Central memory CD8-positive, alpha-beta T cell (primary cell): ENCODE results near the gene RDX.
"Not testable (repeated sequence)": the region's sequence is repeated elsewhere in the genome, so short reads cannot be mapped to it uniquely, and the experiment has no call there.

Source experiments
- ATAC-seq: fragments of 150-1000 bp; cut with Tn5 transposase; replicated peaks from 2 replicates; pipeline ENCODE4 v1.10.0; 2022; ENCODE audit warnings: mild to moderate bottlenecking, moderate FRiP score, moderate number of reproducible peaks; ENCODE audit not compliant: poor library complexity, severe bottlenecking; ENCODE audit errors: extremely low read depth
- DNase-seq, 2 donors: peaks; one replicate each; pipeline ENCODE4 v3.0.0; 2021; ENCODE audit warnings: low spot score in 2 of 2
- H3K27ac Mint-ChIP-seq: one replicate; pipeline ENCODE4 v1.8.0; 2022; ENCODE audit warnings: low read depth, mild to moderate bottlenecking, moderate library complexity, mixed read lengths
- H3K27me3 Mint-ChIP-seq: one replicate; pipeline ENCODE4 v1.8.0; 2022; ENCODE audit warnings: mixed read lengths
- H3K36me3 Mint-ChIP-seq: one replicate; pipeline ENCODE4 v1.8.0; 2022; ENCODE audit warnings: mild to moderate bottlenecking, moderate library complexity, mixed read lengths; ENCODE audit not compliant: insufficient read depth
- H3K4me1 Mint-ChIP-seq: one replicate; pipeline ENCODE4 v1.8.0; 2022; ENCODE audit warnings: mixed read lengths
- H3K4me3 Mint-ChIP-seq: one replicate; pipeline ENCODE4 v1.8.0; 2022; ENCODE audit warnings: mild to moderate bottlenecking, moderate library complexity, mixed read lengths
- H3K9me3 Mint-ChIP-seq: one replicate; pipeline ENCODE4 v1.8.0; 2022; ENCODE audit warnings: mixed read lengths

RDX gene

DNA sequence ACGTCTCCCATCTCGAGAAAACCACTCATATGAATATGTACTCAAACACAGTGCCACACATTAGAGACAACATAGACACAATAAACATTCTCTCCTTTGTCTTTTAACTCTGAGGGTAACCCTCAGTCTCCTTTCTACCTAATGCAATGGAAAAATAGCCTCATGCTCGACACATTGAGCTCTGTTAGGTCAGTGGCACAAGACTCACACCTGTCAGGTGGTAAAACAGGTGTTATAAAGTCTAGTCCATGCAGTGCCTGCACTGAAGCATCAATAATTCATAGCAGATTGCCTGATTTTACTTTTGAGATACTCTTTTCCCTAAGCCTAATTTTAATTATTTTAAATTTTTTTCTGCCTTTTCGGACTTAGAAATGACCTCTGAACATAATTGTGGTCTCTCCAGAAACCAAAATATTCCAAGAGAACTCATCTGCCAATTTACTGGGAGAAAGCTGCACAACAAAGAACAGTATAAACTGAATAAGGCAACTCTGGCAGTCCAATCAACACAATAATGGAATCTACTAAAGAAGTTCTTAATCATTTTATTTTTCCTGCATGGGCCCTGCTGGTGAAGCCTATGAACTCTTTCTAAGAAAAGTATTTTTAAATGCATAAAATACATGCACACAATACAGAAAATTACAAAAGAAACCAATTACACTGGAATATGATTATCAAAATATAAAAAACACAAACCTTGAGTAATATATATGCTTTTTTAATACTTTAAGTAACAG is 9.9 kb downstream of the RDX start:
- Mint-ChIP-seq H3K4me1 (peaks cover 20% of the 10 kb centered on the region), H3K36me3 (peaks cover 4% of the 10 kb centered on the region), H3K9me3 (no peaks in the 10 kb centered on the region), H3K27me3 (no peaks in the 10 kb centered on the region), H3K4me3 (no peak overlapping the region), H3K27ac (no peak overlapping the region)
- ATAC-seq (no peak), DNase-seq (no peak)

DNA sequence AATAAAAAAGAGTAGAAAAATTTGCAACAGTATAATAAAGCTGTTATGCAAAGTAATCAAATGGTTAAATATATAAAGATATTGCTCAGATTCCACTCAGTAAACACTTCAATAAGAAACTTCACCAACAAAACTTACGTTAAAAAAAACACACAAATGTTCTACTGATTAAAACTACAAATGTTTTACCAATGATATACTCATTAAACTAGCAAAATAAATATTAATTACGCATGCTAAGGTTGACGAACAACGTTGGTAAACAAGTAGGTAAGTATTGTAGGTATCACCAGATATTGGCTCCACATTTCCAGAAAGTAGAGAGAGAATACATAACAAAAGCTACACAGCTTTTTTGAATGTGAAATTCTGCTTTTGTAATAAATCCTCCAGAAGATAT is 12.6 kb downstream of the RDX start:
- Mint-ChIP-seq H3K4me3 (no peak overlapping the region), H3K27me3 (no peaks in the 10 kb centered on the region), H3K4me1 (peaks cover 14% of the 10 kb centered on the region), H3K9me3 (no peaks in the 10 kb centered on the region), H3K27ac (no peak overlapping the region), H3K36me3 (peaks cover 2% of the 10 kb centered on the region)
- no peak for DNase-seq
- ATAC-seq, result no peak

DNA sequence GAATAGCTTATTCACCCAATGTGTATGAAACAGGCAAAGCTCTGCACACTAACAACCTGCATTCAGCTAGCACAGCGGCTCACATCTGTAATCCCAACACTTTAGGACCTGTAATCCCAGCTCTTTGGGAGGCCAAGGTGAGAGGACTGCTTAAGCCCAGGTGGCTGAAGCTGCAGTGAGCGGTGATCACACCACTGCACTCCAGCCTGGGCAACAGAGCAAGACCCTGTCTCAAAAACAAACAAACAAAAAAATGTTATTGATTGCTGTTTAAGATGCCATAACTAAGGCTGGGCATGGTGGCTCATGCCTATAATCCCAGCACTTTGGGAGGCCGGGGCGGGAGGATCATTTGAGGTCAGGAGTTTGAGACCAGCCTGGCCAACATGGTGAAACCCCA is 15.8 kb downstream of the RDX start:
- H3K27me3 Mint-ChIP-seq, DNase-seq, H3K4me3 Mint-ChIP-seq, H3K9me3 Mint-ChIP-seq, ATAC-seq, H3K36me3 Mint-ChIP-seq, H3K27ac Mint-ChIP-seq, H3K4me1 Mint-ChIP-seq: not testable (repeated sequence)

DNA sequence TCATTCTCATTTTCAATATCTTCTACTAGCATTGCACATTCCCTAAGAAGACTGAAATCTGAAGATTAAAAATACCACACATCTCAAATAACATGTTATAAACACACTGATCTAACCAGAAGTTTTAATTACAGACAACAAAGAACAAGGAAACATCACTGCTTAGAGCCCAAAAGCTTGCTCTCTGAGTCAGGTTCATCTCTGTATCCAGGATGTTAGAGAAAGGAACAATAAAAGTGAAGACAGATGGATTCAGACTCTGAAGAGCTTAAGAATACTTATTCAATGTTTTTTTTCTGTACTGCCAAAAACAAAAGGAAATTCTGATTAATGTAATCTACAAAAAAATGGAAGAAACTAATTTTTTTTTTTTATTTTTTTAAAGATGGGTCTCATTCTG is 16.5 kb downstream of the RDX start:
- no peaks in the 10 kb centered on the region for H3K27me3 Mint-ChIP-seq
- no peak overlapping the region for H3K4me3 Mint-ChIP-seq
- H3K4me1 Mint-ChIP-seq, result peaks cover 5% of the 10 kb centered on the region
- H3K9me3 Mint-ChIP-seq, result no peaks in the 10 kb centered on the region
- H3K27ac Mint-ChIP-seq, result no peak overlapping the region
- peaks cover 4% of the 10 kb centered on the region for H3K36me3 Mint-ChIP-seq
- no peak for DNase-seq
- no peak for ATAC-seq

DNA sequence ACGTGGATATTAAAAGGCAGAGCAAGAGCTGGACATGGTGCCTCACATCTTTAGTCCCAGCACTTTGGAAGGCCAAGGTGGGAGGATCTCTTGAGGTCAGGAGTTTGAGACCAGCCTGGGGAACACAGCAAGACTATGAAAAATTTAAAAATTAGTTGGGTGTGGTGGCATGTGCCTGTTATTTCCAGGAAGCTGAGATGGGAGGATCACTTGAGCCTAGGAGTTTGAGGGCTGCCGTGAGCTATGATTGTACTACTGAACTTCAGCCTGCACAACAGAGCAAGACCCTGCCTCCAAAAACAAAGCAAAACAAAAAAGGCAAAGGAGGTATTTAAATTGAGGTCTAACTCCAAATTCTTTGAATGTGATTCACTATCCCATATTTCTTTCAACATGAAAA is 23.5 kb downstream of the RDX start:
- no peak overlapping the region for H3K27ac Mint-ChIP-seq
- no peaks in the 10 kb centered on the region for H3K4me1 Mint-ChIP-seq
- H3K36me3 Mint-ChIP-seq, result peaks cover 7% of the 10 kb centered on the region
- no peak overlapping the region for H3K4me3 Mint-ChIP-seq
- ATAC-seq (no peak), DNase-seq (no peak)
- H3K27me3 Mint-ChIP-seq, result no peaks in the 10 kb centered on the region
- no peaks in the 10 kb centered on the region for H3K9me3 Mint-ChIP-seq

DNA sequence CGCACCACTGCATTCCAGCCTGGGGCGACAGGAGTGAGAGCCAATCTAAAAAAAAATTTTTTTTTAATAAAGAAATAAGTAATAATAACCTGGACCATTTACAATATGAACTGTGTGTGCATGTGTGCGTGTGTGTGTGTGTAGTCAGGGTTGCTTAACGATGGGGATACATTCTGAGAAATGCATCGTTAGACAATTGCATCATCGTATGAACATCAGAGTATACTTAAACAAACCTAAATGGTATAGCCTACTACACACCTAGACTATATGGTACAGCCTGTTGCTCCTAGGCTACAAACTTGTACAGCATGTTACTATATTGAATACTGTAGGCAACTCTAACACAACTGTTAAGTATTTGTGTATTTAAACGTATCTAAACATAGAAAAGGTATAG is 26.4 kb downstream of the RDX start:
- H3K4me1 Mint-ChIP-seq, result no peaks in the 10 kb centered on the region
- H3K27me3 Mint-ChIP-seq, result no peaks in the 10 kb centered on the region
- DNase-seq (no peak), ATAC-seq (no peak)
- peaks cover 15% of the 10 kb centered on the region for H3K36me3 Mint-ChIP-seq
- no peak overlapping the region for H3K4me3 Mint-ChIP-seq
- H3K27ac Mint-ChIP-seq, result no peak overlapping the region
- no peaks in the 10 kb centered on the region for H3K9me3 Mint-ChIP-seq

DNA sequence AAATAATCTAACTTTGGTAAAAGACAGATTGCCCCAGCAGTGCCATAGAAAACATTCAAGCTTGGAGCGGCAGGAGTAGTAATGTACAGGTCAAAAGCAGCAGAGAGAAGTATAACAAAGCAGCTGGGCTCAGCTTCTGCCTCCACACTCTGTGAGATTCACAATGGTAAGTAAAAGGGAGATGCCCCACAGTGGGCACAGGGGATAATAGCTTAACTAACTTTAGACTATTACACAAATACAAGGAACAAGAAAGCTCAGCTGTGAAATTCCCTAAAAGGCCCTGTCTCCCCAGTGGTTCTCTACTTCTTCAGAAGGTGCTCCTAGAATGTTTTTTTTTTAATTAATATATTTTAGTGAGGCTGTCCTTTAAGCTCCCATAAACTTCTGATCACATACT is 28.0 kb downstream of the RDX start:
- H3K27me3 Mint-ChIP-seq, result no peaks in the 10 kb centered on the region
- peaks cover 16% of the 10 kb centered on the region for H3K36me3 Mint-ChIP-seq
- H3K4me1 Mint-ChIP-seq, result no peaks in the 10 kb centered on the region
- DNase-seq (no peak), ATAC-seq (no peak)
- no peak overlapping the region for H3K4me3 Mint-ChIP-seq
- H3K27ac Mint-ChIP-seq, result no peak overlapping the region
- H3K9me3 Mint-ChIP-seq, result no peaks in the 10 kb centered on the region

DNA sequence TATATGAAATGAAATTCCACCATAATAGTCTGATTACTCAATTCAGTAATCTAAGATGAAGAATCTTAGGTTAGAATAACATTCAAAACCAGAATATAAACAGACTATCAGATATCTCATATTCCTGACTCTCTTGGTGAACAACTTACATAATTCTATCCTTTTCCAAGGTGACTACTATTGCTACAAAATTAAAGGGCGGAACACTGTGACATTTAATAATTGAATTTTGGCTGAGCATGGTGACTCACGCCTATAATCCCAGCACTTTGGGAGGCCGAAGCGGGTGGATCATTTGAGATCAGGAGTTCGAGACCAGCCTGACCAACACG is 34.4 kb downstream of the RDX start:
- H3K4me3 Mint-ChIP-seq, result no peak overlapping the region

DNA sequence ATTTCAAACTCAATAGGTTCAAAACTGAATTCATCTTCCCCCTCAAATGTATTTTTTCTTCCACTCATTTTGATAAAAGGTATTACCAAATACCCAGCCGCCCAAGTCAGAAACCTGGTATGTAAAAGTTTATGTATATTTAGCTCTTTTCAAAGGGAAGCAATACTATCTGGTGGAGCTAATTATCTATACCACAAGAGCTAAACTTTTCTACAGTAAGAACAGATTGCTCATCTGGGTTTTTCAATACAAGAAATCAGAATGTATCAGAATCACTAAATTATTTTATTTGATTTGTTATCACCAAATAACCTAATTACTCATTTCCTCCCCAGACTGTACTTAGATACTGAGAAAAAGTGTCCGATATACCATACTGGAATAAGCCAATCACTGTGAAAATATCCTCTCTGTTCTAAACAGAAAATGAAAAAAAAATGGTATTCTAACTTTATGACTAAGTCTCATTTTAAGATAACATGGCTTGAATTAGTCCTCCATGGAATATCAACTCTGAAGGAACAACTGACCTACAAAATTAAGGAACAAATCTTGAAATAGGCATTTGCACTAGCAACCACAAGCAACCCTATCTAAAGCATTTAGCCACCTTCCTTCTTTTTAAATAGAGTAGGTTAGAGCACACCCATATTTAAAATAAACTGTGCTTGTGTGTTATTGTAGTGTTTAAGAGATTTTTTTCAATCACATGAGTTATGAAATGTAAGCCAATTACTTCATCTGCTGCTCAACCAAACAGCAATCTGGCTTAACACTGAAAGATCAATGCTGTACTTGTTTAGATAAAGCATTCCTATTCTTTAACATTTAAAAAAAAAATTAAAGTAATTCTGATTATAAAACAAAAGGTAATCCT is 35.0 kb downstream of the RDX start:
- DNase-seq (no peak), ATAC-seq (no peak)
- peaks cover 25% of the 10 kb centered on the region for H3K36me3 Mint-ChIP-seq
- H3K4me1 Mint-ChIP-seq, result no peaks in the 10 kb centered on the region
- no peaks in the 10 kb centered on the region for H3K9me3 Mint-ChIP-seq
- H3K27me3 Mint-ChIP-seq, result no peaks in the 10 kb centered on the region
- no peak overlapping the region for H3K4me3 Mint-ChIP-seq
- H3K27ac Mint-ChIP-seq, result no peak overlapping the region

More for the DNA sequence above, 34.4 kb downstream of the RDX start:
- H3K27me3 Mint-ChIP-seq, result no peaks in the 10 kb centered on the region
- H3K9me3 Mint-ChIP-seq, result no peaks in the 10 kb centered on the region
- ATAC-seq, result no peak
- H3K27ac Mint-ChIP-seq, result no peak overlapping the region
- peaks cover 25% of the 10 kb centered on the region for H3K36me3 Mint-ChIP-seq
- no peaks in the 10 kb centered on the region for H3K4me1 Mint-ChIP-seq
- DNase-seq, result no peak

DNA sequence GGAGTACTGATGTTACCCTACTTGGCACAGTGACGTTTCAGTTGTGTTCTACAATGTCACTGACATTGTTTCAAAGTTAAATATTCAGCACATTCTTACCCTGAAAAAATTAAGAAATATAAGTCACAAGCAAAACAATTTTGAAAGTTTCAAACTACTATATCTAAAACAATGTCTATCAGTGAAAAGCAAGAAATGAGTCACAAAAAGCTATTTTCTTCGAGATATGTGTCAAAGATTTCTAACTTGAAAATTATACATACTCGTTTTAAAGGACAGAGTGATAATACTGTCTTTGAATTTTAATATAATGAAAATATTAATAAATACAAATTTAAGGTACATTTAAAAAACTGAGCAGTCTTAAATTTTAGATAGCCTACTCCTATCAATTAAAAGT is 42.9 kb downstream of the RDX start:
- H3K36me3 Mint-ChIP-seq, result peaks cover 11% of the 10 kb centered on the region
- no peak for ATAC-seq

DNA sequence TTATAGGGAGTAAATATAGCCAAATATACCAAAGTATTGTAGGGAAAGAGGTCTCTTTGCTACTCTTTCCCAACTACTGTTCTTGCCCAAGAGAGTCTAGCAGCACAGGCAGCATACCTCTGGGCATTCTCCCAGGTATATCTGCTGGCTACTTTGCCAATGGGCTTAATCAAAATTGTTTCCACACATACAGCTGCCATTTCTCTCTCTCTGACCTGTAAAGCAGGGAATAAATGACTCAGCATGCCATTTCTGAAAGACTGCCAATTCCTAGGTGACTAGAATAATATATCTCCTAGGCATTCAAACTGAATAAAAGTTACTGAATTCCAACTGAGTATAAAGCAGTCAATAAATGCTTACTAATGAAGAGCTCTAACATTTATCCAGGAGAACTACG is 44.6 kb downstream of the RDX start:
- Mint-ChIP-seq H3K27me3 (no peaks in the 10 kb centered on the region), H3K36me3 (peaks cover 18% of the 10 kb centered on the region), H3K9me3 (no peaks in the 10 kb centered on the region), H3K4me1 (no peaks in the 10 kb centered on the region), H3K4me3 (no peak overlapping the region), H3K27ac (no peak overlapping the region)
- ATAC-seq, result no peak
- DNase-seq, result no peak

More for the DNA sequence above, 42.9 kb downstream of the RDX start:
- Mint-ChIP-seq H3K4me3 (no peak overlapping the region), H3K4me1 (no peaks in the 10 kb centered on the region), H3K27me3 (no peaks in the 10 kb centered on the region), H3K27ac (no peak overlapping the region), H3K9me3 (no peaks in the 10 kb centered on the region)
- no peak for DNase-seq

DNA sequence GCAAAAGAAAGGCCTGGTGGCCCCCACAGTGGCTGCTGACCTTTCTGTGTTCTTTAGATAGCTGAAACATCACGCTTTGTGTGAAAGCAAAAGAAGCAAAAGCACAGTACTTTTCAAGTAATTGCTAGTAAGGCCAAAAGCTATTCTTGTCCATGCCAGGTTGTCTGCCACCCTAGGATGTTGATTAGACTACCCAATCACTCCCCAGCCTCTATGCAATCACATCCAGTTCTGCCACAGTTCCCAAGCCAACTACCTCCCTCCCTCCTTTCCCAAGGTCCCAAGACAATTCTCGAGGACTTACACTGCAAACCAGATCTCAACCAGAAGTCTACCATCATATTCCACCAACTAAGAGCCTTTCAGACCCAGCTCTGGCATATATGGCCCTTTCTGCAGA is 46.2 kb downstream of the RDX start:
- no peaks in the 10 kb centered on the region for H3K4me1 Mint-ChIP-seq
- no peak overlapping the region for H3K27ac Mint-ChIP-seq
- H3K4me3 Mint-ChIP-seq, result no peak overlapping the region
- no peaks in the 10 kb centered on the region for H3K9me3 Mint-ChIP-seq
- DNase-seq (no peak), ATAC-seq (no peak)
- H3K36me3 Mint-ChIP-seq, result peaks cover 18% of the 10 kb centered on the region
- H3K27me3 Mint-ChIP-seq, result no peaks in the 10 kb centered on the region

DNA sequence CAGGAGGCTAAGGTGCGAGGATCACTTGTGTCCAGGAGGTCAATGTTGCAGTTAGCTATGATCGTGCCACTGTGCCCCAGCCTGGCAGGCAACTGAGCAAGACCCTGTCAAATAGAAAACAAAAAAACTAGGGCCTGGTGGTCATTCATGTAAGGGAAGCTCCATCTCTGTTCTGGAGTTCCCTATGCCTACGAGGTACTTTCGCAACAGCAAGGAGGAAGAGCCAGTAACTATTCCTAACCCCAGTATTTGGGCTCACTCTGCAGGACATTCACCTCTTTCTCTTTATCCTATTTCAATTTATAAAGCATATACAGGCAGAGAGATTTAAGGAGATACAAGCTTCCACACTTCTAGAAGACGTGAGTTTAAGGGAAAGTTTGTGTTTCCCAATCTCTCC is 46.6 kb downstream of the RDX start:
- Mint-ChIP-seq H3K9me3 (no peaks in the 10 kb centered on the region), H3K27me3 (no peaks in the 10 kb centered on the region), H3K36me3 (peaks cover 18% of the 10 kb centered on the region), H3K27ac (no peak overlapping the region), H3K4me1 (no peaks in the 10 kb centered on the region), H3K4me3 (no peak overlapping the region)
- ATAC-seq, result no peak
- DNase-seq, result no peak
